GM12878 (cell line): ENCODE results near the gene KDM4C. TPM values are rescaled to one million over a fixed set of nuclear protein-coding genes. Genes with fewer than 3 reads are reported as not detected.

Experiments
- ATAC-seq: fragments of 200-7000 bp; cut with Tn5 transposase; 3 replicates; pipeline ENCODE4 v1.9.1; 2020; ENCODE audit warnings: mild to moderate bottlenecking, moderate library complexity
- BruUV-seq: library from RNA; stranded (reverse); fragments of 400-500 nt; replicated peaks from 2 replicates; lab custom pipeline; 2021; lab: Mats Ljungman, UMichigan
- CTCF ChIA-PET: fragments of 300-600 bp; sonication (Branson Sonifier 250); formaldehyde crosslinking; extraction: SDS; loops from one replicate; lab custom pipeline; 2021; ENCODE audit warnings: inconsistent platforms; lab: Yijun Ruan, JAX
- POLR2A ChIA-PET: fragments of 350-600 bp; formaldehyde crosslinking; extraction: SDS; loops from one replicate; lab custom pipeline; 2021; ENCODE audit warnings: inconsistent platforms; lab: Charles Lee
- RAD21 ChIA-PET: fragments of 300-600 bp; sonication (Branson Sonifier 250); formaldehyde crosslinking; loops from one replicate; lab custom pipeline; 2023; ENCODE audit warnings: antibody characterized with exemption; ENCODE audit not compliant: unreplicated experiment; lab: Charles Lee
- SMC1A ChIA-PET: fragments of 300-600 bp; sonication (Branson Sonifier 250); formaldehyde crosslinking; loops from one replicate; lab custom pipeline; 2023; ENCODE audit not compliant: unreplicated experiment, uncharacterized antibody; lab: Charles Lee
- DNase-seq: peaks from one replicate; pipeline ENCODE4 v3.0.0-alpha.2; 2011; ENCODE audit warnings: low read depth, low spot score
- FAIRE-seq: peaks from 3 replicates; lab custom pipeline; 2011; peaks lifted over from hg19 to GRCh38; lab: Jason Lieb, UNC
- H2AFZ ChIP-seq: 2 replicates; pipeline ENCODE4 v1.6.0; 2011; ENCODE audit warnings: low read depth, low read length, control low read depth; ENCODE audit not compliant: control insufficient read depth
- H3K27ac ChIP-seq: 2 replicates; pipeline ENCODE4 v1.5.1; 2011; ENCODE audit warnings: control low read depth; ENCODE audit not compliant: control insufficient read depth, insufficient read depth
- H3K27me3 ChIP-seq, 2 experiments: replicated peaks in 1 of 2; 2 replicates each; pipeline versions ENCODE4 v1.6.0 to v1.6.1; 2011; ENCODE audit warnings: low read length in 1 of 2; ENCODE audit not compliant: control insufficient read depth in 2 of 2, insufficient read depth in 2 of 2
- H3K36me3 ChIP-seq, 2 experiments: 2 replicates each; pipeline ENCODE4 v1.5.1; 2011; ENCODE audit warnings: low read length in 1 of 2; ENCODE audit not compliant: control insufficient read depth in 2 of 2, insufficient read depth in 2 of 2
- H3K4me1 ChIP-seq: 2 replicates; pipeline ENCODE4 v1.6.1; 2011; ENCODE audit warnings: mild to moderate bottlenecking, low read length, moderate library complexity, mixed read lengths; ENCODE audit not compliant: control insufficient read depth, insufficient read depth
- H3K4me2 ChIP-seq: 2 replicates; pipeline ENCODE4 v1.6.0; 2011; ENCODE audit warnings: control low read depth; ENCODE audit not compliant: control insufficient read depth, insufficient read depth
- H3K4me3 ChIP-seq: fragments of 200-600 bp; sonication (generic); 2 replicates; pipeline ENCODE4 v1.5.1; 2016
- H3K79me2 ChIP-seq: 2 replicates; pipeline ENCODE4 v1.6.0; 2011; ENCODE audit warnings: low read length; ENCODE audit not compliant: control insufficient read depth, insufficient read depth
- H3K9ac ChIP-seq: 2 replicates; pipeline ENCODE4 v1.8.0; 2011; ENCODE audit warnings: low read length, control low read depth, mixed read lengths; ENCODE audit not compliant: control insufficient read depth, insufficient read depth
- H3K9me3 ChIP-seq: replicated peaks from 3 replicates; pipeline ENCODE4 v1.5.1; 2011; ENCODE audit warnings: mild to moderate bottlenecking, low read length; ENCODE audit not compliant: control insufficient read depth, insufficient read depth
- H4K20me1 ChIP-seq: 2 replicates; pipeline ENCODE4 v1.6.0; 2011; ENCODE audit not compliant: control insufficient read depth, insufficient read depth
- BACH1 ChIP-seq: fragments of 450-650 bp; IDR thresholded peaks from 2 replicates; pipeline ENCODE4 v1.6.1; 2017; ENCODE audit warnings: mild to moderate bottlenecking, borderline replicate concordance
- HDAC2 ChIP-seq: fragments of 200-600 bp; sonication (generic); IDR thresholded peaks from 2 replicates; pipeline ENCODE4 v1.6.1; 2017
- SUPT20H ChIP-seq: IDR thresholded peaks from 2 replicates; pipeline ENCODE4 v1.6.1; 2011; ENCODE audit warnings: low read depth, mild to moderate bottlenecking, low read length, moderate library complexity, borderline replicate concordance; ENCODE audit not compliant: control insufficient read depth
- WGBS: methylation state at CpG from one replicate; pipeline ENCODE4 v1.1.6; 2016; ENCODE audit warnings: low lambda C conversion rate; ENCODE audit not compliant: insufficient replicate concordance, insufficient coverage; ENCODE audit errors: missing lambda C conversion rate; 5-methylcytosine and 5-hydroxymethylcytosine counted together
- in situ Hi-C: fragments of 300-500 bp; cut with MboI; formaldehyde crosslinking; loops from 9 replicates; pipeline ENCODE4 v1.14.3; 2018; ENCODE audit warnings: mixed read lengths
- intact Hi-C: fragments of 100-400 bp; cut with micrococcal nuclease; formaldehyde crosslinking; loops from one replicate; pipeline ENCODE4 v1.14.2; 2022; ENCODE audit not compliant: unreplicated experiment
- polyA plus RNA-seq, 11 experiments: library from polyadenylated mRNA; depleted of rRNA in 4 of 11; unstranded in 6 of 11; stranded (reverse) in 5 of 11; fragments of >200 nt; fragmentation: Nextera tagmentation in 4 of 11; fragmentation: Illumina TruSeq in 1 of 11; extraction: Ambion mirVana in 4 of 11; extraction: Trizol in 1 of 11; gene quantifications; 1 replicate in 1 of 11; 2 replicates in 10 of 11; pipeline versions ENCODE4 v1.2.1 to v1.2.3, GENCODE V29; 2011 to 2016; ENCODE audit warnings: inconsistent platforms in 2 of 11, missing spikeins in 2 of 11, low read depth in 1 of 11
- total RNA-seq, 4 experiments: library from RNA; depleted of rRNA in 3 of 4; stranded (reverse); fragments of >200 nt in 3 of 4; fragmentation: Illumina TruSeq in 1 of 4; extraction: Trizol in 1 of 4; gene quantifications; 2 replicates each; pipeline versions ENCODE4 v1.2.1 to v1.2.3, GENCODE V29; 2013 to 2021
- TF ChIP-seq, protein P1 (sequence below): IDR thresholded peaks from 2 replicates; pipeline ENCODE4 v1.6.1; 2012; ENCODE audit warnings: mild to moderate bottlenecking, low read depth, low read length

The KDM4C gene
- total and polyA plus RNA-seq, 10 of the 15 experiments (the other 5 are each of a cell fraction or from before 2014, with no cell fraction given): 6.8 to 41.2 (median 20.1) TPM

DNA sequence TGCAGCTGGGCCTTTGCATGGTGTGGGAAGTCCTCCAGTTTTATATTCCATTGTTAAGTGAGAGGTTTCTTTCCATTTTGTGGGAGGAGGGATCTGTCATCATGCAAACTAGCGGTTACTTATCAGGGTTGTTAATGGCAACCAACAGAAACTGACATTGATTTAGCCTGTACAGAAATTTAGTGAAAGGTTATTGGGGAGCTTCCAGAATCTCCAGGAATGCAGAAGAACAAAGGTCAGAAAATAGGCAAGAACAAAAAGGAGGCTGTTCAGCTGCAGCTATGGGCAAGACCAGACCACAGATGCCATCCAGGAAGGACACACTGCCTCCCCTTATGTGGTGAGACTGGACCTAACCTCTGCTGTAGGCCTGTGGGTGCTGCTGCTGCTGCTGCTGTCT lies 395.8 kb downstream of the KDM4C start:
- Histone ChIP-seq H3K9me3 (no peaks in the 10 kb centered on the region; the same call in 2 of the 3 replicates), H3K4me3 (no peak overlapping the region), H3K27ac (no peak overlapping the region), H4K20me1 (no peaks in the 10 kb centered on the region)
- ChIA-PET CTCF (interaction anchor here (1.2 kb wide), 1 partner anchor 8 kb away, joined by 3 read pairs; no protein-coding TSS in a partner anchor), POLR2A (no interaction called here)
- no peak for FAIRE-seq
- TF ChIP-seq, protein P1, sequence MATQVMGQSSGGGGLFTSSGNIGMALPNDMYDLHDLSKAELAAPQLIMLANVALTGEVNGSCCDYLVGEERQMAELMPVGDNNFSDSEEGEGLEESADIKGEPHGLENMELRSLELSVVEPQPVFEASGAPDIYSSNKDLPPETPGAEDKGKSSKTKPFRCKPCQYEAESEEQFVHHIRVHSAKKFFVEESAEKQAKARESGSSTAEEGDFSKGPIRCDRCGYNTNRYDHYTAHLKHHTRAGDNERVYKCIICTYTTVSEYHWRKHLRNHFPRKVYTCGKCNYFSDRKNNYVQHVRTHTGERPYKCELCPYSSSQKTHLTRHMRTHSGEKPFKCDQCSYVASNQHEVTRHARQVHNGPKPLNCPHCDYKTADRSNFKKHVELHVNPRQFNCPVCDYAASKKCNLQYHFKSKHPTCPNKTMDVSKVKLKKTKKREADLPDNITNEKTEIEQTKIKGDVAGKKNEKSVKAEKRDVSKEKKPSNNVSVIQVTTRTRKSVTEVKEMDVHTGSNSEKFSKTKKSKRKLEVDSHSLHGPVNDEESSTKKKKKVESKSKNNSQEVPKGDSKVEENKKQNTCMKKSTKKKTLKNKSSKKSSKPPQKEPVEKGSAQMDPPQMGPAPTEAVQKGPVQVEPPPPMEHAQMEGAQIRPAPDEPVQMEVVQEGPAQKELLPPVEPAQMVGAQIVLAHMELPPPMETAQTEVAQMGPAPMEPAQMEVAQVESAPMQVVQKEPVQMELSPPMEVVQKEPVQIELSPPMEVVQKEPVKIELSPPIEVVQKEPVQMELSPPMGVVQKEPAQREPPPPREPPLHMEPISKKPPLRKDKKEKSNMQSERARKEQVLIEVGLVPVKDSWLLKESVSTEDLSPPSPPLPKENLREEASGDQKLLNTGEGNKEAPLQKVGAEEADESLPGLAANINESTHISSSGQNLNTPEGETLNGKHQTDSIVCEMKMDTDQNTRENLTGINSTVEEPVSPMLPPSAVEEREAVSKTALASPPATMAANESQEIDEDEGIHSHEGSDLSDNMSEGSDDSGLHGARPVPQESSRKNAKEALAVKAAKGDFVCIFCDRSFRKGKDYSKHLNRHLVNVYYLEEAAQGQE: no peak
- no peak for TF ChIP-seq HDAC2
- no peak for TF ChIP-seq SUPT20H
- TF ChIP-seq BACH1: no peak
- TF ChIP-seq, all 136 proteins: peak for 0
- DNase-seq: no peak
- intact Hi-C loops (no loop called here), in situ Hi-C loops (no loop called here)
- RAD21 ChIA-PET: no interaction called here
- Histone ChIP-seq H3K27me3 (no peaks in the 10 kb centered on the region), H3K36me3 (peaks cover 0 to 7% of the 10 kb centered on the region in 2 experiments; a peak in 3 of 4 replicates), H3K4me1 (0 out of 2 replicates have a peak, but pooled peaks cover 4% of the 10 kb centered on the region), H3K79me2 (no peaks in the 10 kb centered on the region), H3K9ac (no peak overlapping the region), H3K4me2 (no peak overlapping the region), H2AFZ (no peak overlapping the region)
- SMC1A ChIA-PET: interaction anchor here (2.1 kb wide), 1 partner anchor 12 kb away, joined by 7 read pairs; no protein-coding TSS in a partner anchor
- BruUV-seq: no TSS peak
- 95% methylated on average over 1 of the region's 1 CpG for WGBS
- ATAC-seq: no peak
